K562 (cell line): ENCODE data around the gene CLDN1. TPM values are rescaled to one million over a fixed set of nuclear protein-coding genes. Genes with fewer than 3 reads are reported as not detected.

ENCODE experiments used
- ATAC-seq: fragments of 200-7000 bp; cut with Tn5 transposase; 3 replicates; pipeline ENCODE4 v1.9.1; 2020; ENCODE audit warnings: moderate library complexity
- BruUV-seq: library from RNA; stranded (reverse); fragments of 400-500 nt; replicated peaks from 2 replicates; lab custom pipeline; 2021; lab: Mats Ljungman, UMichigan
- CTCF ChIA-PET: fragments of 300-600 bp; formaldehyde crosslinking; extraction: SDS; loops from one replicate; lab custom pipeline; 2021; ENCODE audit warnings: low intra/inter-chr PET ratio; lab: Yijun Ruan, JAX
- POLR2A ChIA-PET: fragments of 300-600, 350-650 bp; sonication (Branson Sonifier 250); formaldehyde crosslinking; extraction: SDS; loops from one replicate; lab custom pipeline; 2021; ENCODE audit warnings: antibody characterized with exemption, inconsistent platforms; lab: Yijun Ruan, JAX
- DNase-seq, 4 experiments: peaks; one replicate each; pipeline versions ENCODE4 v3.0.0 to v3.0.0-alpha.2; 2011 to 2018; ENCODE audit warnings: low spot score in 3 of 4, mixed read lengths in 3 of 4; ENCODE audit errors: extremely low read depth in 1 of 4
- FAIRE-seq: peaks from 2 replicates; lab custom pipeline; 2011; peaks lifted over from hg19 to GRCh38; lab: Jason Lieb, UNC
- H2AFZ ChIP-seq: 2 replicates; pipeline ENCODE4 v1.6.0; 2011; ENCODE audit warnings: low read depth, low read length, control low read depth, inconsistent platforms
- H3K27ac ChIP-seq: fragments of 200-600 bp; 3 replicates; pipeline ENCODE4 v1.8.0; 2011; ENCODE audit warnings: low read depth, mild to moderate bottlenecking, control low read depth, inconsistent platforms, low read length, moderate library complexity, mixed read lengths; ENCODE audit errors: extremely low read depth
- H3K27me3 ChIP-seq, 2 experiments: fragments of 300-600 bp in 1 of 2; 2 replicates in 1 of 2; 3 replicates in 1 of 2; pipeline versions ENCODE4 v1.6.0 to v1.8.0; 2011; ENCODE audit warnings: inconsistent platforms in 2 of 2, low read length in 2 of 2, mild to moderate bottlenecking in 1 of 2, mixed read lengths in 1 of 2, moderate library complexity in 1 of 2; ENCODE audit not compliant: control insufficient read depth in 2 of 2, insufficient read depth in 2 of 2
- H3K36me3 ChIP-seq: fragments of 300-600 bp; 3 replicates; pipeline ENCODE4 v1.8.0; 2011; ENCODE audit warnings: mild to moderate bottlenecking, low read length, inconsistent platforms; ENCODE audit not compliant: control insufficient read depth, insufficient read depth
- H3K4me1 ChIP-seq, 2 experiments: fragments of 200-600 bp in 1 of 2; replicated peaks in 1 of 2; 2 replicates in 1 of 2; 3 replicates in 1 of 2; pipeline versions ENCODE4 v1.5.1 to v1.8.0; 2011; ENCODE audit warnings: inconsistent platforms in 2 of 2, low read length in 2 of 2, mild to moderate bottlenecking in 1 of 2, mixed read lengths in 1 of 2, moderate library complexity in 1 of 2; ENCODE audit not compliant: control insufficient read depth in 2 of 2, insufficient read depth in 2 of 2
- H3K4me2 ChIP-seq: 2 replicates; pipeline ENCODE4 v1.6.1; 2011; ENCODE audit warnings: low read length, control low read depth, inconsistent platforms, mixed read lengths; ENCODE audit not compliant: insufficient read depth
- H3K4me3 ChIP-seq: fragments of 200-600 bp; sonication (generic), shearing (Covaris generic); 2 replicates; pipeline ENCODE4 v1.5.1; 2016; ENCODE audit warnings: control low read depth, inconsistent platforms
- H3K79me2 ChIP-seq: fragments of 200-600 bp; 3 replicates; pipeline ENCODE4 v1.8.0; 2011; ENCODE audit warnings: low read length, inconsistent platforms; ENCODE audit not compliant: control insufficient read depth, insufficient read depth
- H3K9ac ChIP-seq, 2 experiments: 2 replicates each; pipeline versions ENCODE4 v1.6.0 to v1.6.1; 2011; ENCODE audit warnings: low read depth in 2 of 2, low read length in 2 of 2, control low read depth in 1 of 2, inconsistent platforms in 1 of 2, mild to moderate bottlenecking in 1 of 2, mixed read lengths in 1 of 2; ENCODE audit not compliant: insufficient read depth in 1 of 2
- H3K9me1 ChIP-seq: one replicate; pipeline ENCODE4 v1.6.0; 2011; ENCODE audit warnings: inconsistent platforms, mild to moderate bottlenecking, low read length, moderate library complexity; ENCODE audit not compliant: control insufficient read depth, insufficient read depth
- H3K9me3 ChIP-seq: replicated peaks from 2 replicates; pipeline ENCODE4 v1.5.1; 2011; ENCODE audit warnings: low read depth, low read length, inconsistent platforms; ENCODE audit not compliant: control insufficient read depth, insufficient read depth
- H4K20me1 ChIP-seq: replicated peaks from 2 replicates; pipeline ENCODE4 v1.6.1; 2011; ENCODE audit warnings: low read length, inconsistent platforms, mixed read lengths; ENCODE audit not compliant: control insufficient read depth, insufficient read depth
- ELF4 ChIP-seq: fragments of 450-650 bp; formaldehyde crosslinking; IDR thresholded peaks from 2 replicates; pipeline ENCODE4 v1.4.0; 2022; ENCODE audit warnings: missing genetic modification characterization
- FOXK2 ChIP-seq, 2 experiments: fragments of 450-650 bp; IDR thresholded peaks in 1 of 2; conservative IDR thresholded peaks in 1 of 2; 2 replicates each; pipeline ENCODE4 v1.6.1; 2016; ENCODE audit warnings: low read depth in 2 of 2, mild to moderate bottlenecking in 1 of 2
- HNRNPL ChIP-seq: fragments of 200-400 bp; formaldehyde crosslinking; IDR thresholded peaks from 2 replicates; pipeline ENCODE4 v1.6.1; 2017; ENCODE audit warnings: low read depth, mild to moderate bottlenecking, low read length
- NEUROD1 ChIP-seq: fragments of 150-350 bp; IDR thresholded peaks from 2 replicates; pipeline ENCODE4 v1.6.1; 2014; ENCODE audit warnings: borderline replicate concordance, low read length, low read depth; ENCODE audit not compliant: partially characterized antibody
- SOX6 ChIP-seq: fragments of 450-650 bp; IDR thresholded peaks from 2 replicates; pipeline ENCODE4 v1.6.1; 2014; ENCODE audit warnings: mild to moderate bottlenecking
- TAF7 ChIP-seq: fragments of 450-650 bp; IDR thresholded peaks from 2 replicates; pipeline ENCODE4 v1.6.1; 2016; ENCODE audit warnings: missing genetic modification characterization, missing compliant biosample characterization
- THRAP3 ChIP-seq: fragments of 450-650 bp; IDR thresholded peaks from 2 replicates; pipeline ENCODE4 v1.6.1; 2016; ENCODE audit warnings: mild to moderate bottlenecking, inconsistent platforms, borderline replicate concordance
- ZBTB12 ChIP-seq: fragments of 250-450 bp; sonication (Bioruptor Pico); IDR thresholded peaks from 2 replicates; pipeline ENCODE4 v1.4.0; 2020
- ZC3H4 ChIP-seq: sonication (generic); formaldehyde crosslinking; IDR thresholded peaks from 2 replicates; pipeline ENCODE4 v1.9.0; 2021; ENCODE audit warnings: missing genetic modification reagents, borderline replicate concordance
- ZNF253 ChIP-seq: fragments of 250-450 bp; sonication (Bioruptor Pico); conservative IDR thresholded peaks from 2 replicates; pipeline ENCODE4 v1.6.1; 2021; ENCODE audit warnings: mild to moderate bottlenecking
- ZNF551 ChIP-seq: fragments of 250-450 bp; sonication (Bioruptor Pico); IDR thresholded peaks from 2 replicates; pipeline ENCODE4 v1.5.0; 2021; ENCODE audit warnings: mild to moderate bottlenecking, moderate library complexity
- ZSCAN29 ChIP-seq: fragments of 450-650 bp; IDR thresholded peaks from 2 replicates; pipeline ENCODE4 v1.6.1; 2017
- WGBS: fragments of 100-300 bp; shearing (Covaris generic); methylation state at CpG from one replicate; pipeline ENCODE4 v1.1.6; 2016; ENCODE audit warnings: low coverage, mixed read lengths; ENCODE audit not compliant: insufficient coverage; ENCODE audit errors: missing lambda C conversion rate; 5-methylcytosine and 5-hydroxymethylcytosine counted together
- in situ Hi-C: fragments of 300-500 bp; cut with MboI; formaldehyde crosslinking; loops from 4 replicates; pipeline ENCODE4 v1.15.0; 2018; ENCODE audit warnings: inconsistent platforms, mixed read lengths
- intact Hi-C: fragments of 100-400 bp; cut with micrococcal nuclease; formaldehyde crosslinking; loops from 2 replicates; pipeline ENCODE4 v1.14.2; 2022
- polyA plus RNA-seq, 8 experiments: library from polyadenylated mRNA; depleted of rRNA in 4 of 8; stranded (reverse) in 5 of 8; unstranded in 3 of 8; fragments of >200 nt; fragmentation: Nextera tagmentation in 2 of 8; fragmentation: Illumina TruSeq in 1 of 8; extraction: Ambion mirVana in 2 of 8; extraction: Trizol in 1 of 8; gene quantifications; 2 replicates each; pipeline versions ENCODE4 v1.2.1 to v1.2.3, GENCODE V29; 2011 to 2014; ENCODE audit warnings: inconsistent platforms in 1 of 8, missing spikeins in 1 of 8
- total RNA-seq, 7 experiments: library from RNA; depleted of rRNA in 6 of 7; stranded (reverse); fragments of >200 nt in 6 of 7; fragmentation: Illumina TruSeq in 2 of 7; extraction: Trizol in 2 of 7; gene quantifications; 2 replicates each; pipeline versions ENCODE4 v1.2.1 to v1.2.3, GENCODE V29; 2011 to 2021; ENCODE audit warnings: low replicate concordance in 1 of 7
- TF ChIP-seq, protein P1 (sequence below): fragments of 450-650 bp; IDR thresholded peaks from 2 replicates; pipeline ENCODE4 v1.6.1; 2016; ENCODE audit warnings: borderline replicate concordance
- TF ChIP-seq, protein P2 (sequence below): sonication (generic); formaldehyde crosslinking; IDR thresholded peaks from 2 replicates; pipeline ENCODE4 v1.8.0; 2022; ENCODE audit warnings: mild to moderate bottlenecking, low read depth, missing genetic modification reagents

CLDN1 gene
- total and polyA plus RNA-seq, 9 of the 15 experiments (the other 6 are each of a cell fraction or from before 2014, with no cell fraction given), result 0.16 TPM; not detected in 8

DNA sequence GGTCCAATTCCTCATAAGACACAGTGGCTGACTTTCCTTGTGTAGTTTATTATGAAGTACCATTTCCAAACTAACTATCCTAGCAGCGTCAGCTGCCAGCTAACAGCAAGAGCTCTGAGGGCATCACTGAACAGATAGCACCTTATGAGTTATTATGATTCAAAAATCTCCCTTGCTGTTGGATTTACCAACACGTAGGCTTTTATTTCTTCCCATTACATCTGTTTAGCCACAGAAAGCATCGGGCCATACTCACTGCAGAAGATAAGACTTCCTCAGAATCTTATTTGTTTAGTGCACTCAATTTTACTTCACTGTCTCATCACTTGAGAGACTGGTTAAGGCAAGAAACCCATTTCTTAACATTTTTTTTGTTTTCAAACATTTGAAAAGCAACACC, 16.2 kb downstream of the CLDN1 start:
- intact Hi-C loops (no loop called here), in situ Hi-C loops (no loop called here)
- 0% methylated on average over 3 of the region's 3 CpGs for WGBS
- H3K9me3 ChIP-seq, result no peaks in the 10 kb centered on the region
- ChIA-PET POLR2A (no interaction called here), CTCF (no interaction called here)
- no peaks in the 10 kb centered on the region for H3K79me2 ChIP-seq
- ATAC-seq (no peak), FAIRE-seq (no peak), DNase-seq (no peak)
- no peak overlapping the region for H3K9ac ChIP-seq
- BruUV-seq, result no TSS peak
- H3K36me3 ChIP-seq, result no peaks in the 10 kb centered on the region
- no peaks in the 10 kb centered on the region for H3K27me3 ChIP-seq
- H3K4me3 ChIP-seq, result no peak overlapping the region
- H4K20me1 ChIP-seq, result no peaks in the 10 kb centered on the region
- no peak overlapping the region for H2AFZ ChIP-seq
- no peak overlapping the region for H3K4me2 ChIP-seq
- TF ChIP-seq FOXK2 (conservative IDR thresholded peaks at IDR 0.05 in 1 of 2, IDR thresholded peaks at IDR 0.05 in 1 of 2; ENCODE audit: low read depth in 2 of 2) (no peak), HNRNPL (no peak)
- H3K4me1 ChIP-seq, result no peaks in the 10 kb centered on the region
- H3K27ac ChIP-seq, result no peak overlapping the region
- no peaks in the 10 kb centered on the region for H3K9me1 ChIP-seq

- POLR2A ChIA-PET, result no interaction called here
- Histone ChIP-seq H2AFZ (no peak overlapping the region), H3K36me3 (no peaks in the 10 kb centered on the region), H3K4me2 (no peak overlapping the region)
- no peak for TF ChIP-seq NEUROD1
- TF ChIP-seq TAF7 (tag), result no peak
- no peak for TF ChIP-seq SOX6
- TF ChIP-seq THRAP3, result no peak
- TF ChIP-seq, protein P1, sequence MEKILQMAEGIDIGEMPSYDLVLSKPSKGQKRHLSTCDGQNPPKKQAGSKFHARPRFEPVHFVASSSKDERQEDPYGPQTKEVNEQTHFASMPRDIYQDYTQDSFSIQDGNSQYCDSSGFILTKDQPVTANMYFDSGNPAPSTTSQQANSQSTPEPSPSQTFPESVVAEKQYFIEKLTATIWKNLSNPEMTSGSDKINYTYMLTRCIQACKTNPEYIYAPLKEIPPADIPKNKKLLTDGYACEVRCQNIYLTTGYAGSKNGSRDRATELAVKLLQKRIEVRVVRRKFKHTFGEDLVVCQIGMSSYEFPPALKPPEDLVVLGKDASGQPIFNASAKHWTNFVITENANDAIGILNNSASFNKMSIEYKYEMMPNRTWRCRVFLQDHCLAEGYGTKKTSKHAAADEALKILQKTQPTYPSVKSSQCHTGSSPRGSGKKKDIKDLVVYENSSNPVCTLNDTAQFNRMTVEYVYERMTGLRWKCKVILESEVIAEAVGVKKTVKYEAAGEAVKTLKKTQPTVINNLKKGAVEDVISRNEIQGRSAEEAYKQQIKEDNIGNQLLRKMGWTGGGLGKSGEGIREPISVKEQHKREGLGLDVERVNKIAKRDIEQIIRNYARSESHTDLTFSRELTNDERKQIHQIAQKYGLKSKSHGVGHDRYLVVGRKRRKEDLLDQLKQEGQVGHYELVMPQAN, result no peak
- no peak for TF ChIP-seq ZC3H4 (CRISPR knock-in tag)
- no peak for TF ChIP-seq ZNF551 (CRISPR knock-in tag)
- TF ChIP-seq, protein P2, sequence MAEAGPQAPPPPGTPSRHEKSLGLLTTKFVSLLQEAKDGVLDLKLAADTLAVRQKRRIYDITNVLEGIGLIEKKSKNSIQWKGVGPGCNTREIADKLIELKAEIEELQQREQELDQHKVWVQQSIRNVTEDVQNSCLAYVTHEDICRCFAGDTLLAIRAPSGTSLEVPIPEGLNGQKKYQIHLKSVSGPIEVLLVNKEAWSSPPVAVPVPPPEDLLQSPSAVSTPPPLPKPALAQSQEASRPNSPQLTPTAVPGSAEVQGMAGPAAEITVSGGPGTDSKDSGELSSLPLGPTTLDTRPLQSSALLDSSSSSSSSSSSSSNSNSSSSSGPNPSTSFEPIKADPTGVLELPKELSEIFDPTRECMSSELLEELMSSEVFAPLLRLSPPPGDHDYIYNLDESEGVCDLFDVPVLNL (CRISPR knock-in tag), result no peak
- TF ChIP-seq ELF4 (CRISPR knock-in tag), result no peak
- TF ChIP-seq ZNF253 (CRISPR knock-in tag), result no peak
- TF ChIP-seq ZSCAN29, result no peak
- TF ChIP-seq ZBTB12 (CRISPR knock-in tag), result no peak
- TF ChIP-seq, all 486 proteins: peak for 0
- no peak overlapping the region for H3K27ac ChIP-seq
- H3K9me1 ChIP-seq, result no peaks in the 10 kb centered on the region
- DNase-seq, result no peak
- no peak for FAIRE-seq
- H3K79me2 ChIP-seq, result no peaks in the 10 kb centered on the region
- no peak overlapping the region for H3K4me3 ChIP-seq
- intact Hi-C loops (no loop called here), in situ Hi-C loops (no loop called here)
- H3K4me1 ChIP-seq, result no peaks in the 10 kb centered on the region
- BruUV-seq, result no TSS peak
- H3K9me3 ChIP-seq, result no peaks in the 10 kb centered on the region
- no peaks in the 10 kb centered on the region for H4K20me1 ChIP-seq
- H3K27me3 ChIP-seq, result no peaks in the 10 kb centered on the region
- CTCF ChIA-PET, result no interaction called here
- ATAC-seq, result no peak
- H3K9ac ChIP-seq, result no peak overlapping the region
Measured at GRCh38 chr3:190305406-190305805, 16.8 kb downstream of the CLDN1 start.
